Smooth muscle cell of the brain vasculature (primary cell): Measurements from ENCODE around the gene PALLD.

ENCODE experiments used
- DNase-seq: peaks from one replicate; pipeline ENCODE4 v3.0.0-alpha.2; 2012; ENCODE audit warnings: low read depth, low spot score

The PALLD gene

DNA sequence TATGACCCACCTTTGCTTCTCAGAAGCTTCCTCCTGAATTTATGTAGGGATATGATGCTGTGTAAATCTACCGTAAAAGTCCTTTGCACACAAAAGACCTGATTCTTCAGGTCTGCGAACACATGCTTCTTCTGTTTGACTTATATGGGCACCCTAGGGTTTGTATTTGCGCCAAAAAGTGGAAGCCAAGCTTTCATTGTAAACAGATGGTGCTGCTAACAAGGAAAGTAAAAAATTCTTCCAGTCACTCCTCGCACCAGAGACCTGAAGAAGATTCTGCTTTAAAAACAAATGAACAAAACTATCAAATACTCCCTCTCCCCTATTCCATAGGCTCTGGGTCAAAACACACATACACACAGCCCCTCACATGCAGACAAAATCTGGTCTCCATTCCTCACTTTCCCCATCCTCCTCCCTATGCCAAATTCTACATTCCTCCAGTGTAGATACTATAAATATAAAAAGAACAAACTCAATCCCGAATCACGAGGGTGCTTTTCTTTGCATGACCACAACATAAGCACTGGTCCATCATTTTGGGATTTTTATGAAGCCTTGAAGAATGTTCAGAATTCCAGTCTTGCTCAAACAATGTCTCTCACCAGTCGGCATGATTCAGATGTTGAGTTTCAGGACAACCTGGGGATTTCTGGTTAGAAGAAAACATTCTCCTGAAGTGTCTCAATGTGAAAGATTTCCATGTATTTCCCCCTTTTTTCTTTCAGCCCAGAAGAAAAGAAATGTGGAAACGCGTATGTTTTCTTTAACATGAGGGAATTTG, 125.1 kb downstream of the PALLD start:
- DNase-seq: no peak

DNA sequence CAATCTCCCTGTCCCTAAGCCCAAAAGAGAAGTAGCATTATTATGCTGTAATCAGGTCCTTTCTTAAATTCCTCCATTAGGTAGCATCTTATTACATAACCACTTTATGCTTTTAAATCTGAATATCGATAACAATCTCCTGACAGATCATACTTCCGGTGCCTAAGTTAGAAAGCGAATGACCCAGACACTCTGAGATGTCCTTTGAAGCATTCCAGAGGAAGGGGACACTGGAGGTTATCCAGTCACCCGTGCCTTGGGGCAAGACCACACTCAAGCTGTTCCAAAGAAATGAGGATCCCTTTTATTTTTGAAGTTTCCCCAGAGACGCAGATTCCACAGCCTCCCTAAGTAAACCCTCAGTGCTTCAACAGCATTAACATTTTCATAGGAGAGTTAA, 125.7 kb downstream of the PALLD start:
- no peak for DNase-seq

DNA sequence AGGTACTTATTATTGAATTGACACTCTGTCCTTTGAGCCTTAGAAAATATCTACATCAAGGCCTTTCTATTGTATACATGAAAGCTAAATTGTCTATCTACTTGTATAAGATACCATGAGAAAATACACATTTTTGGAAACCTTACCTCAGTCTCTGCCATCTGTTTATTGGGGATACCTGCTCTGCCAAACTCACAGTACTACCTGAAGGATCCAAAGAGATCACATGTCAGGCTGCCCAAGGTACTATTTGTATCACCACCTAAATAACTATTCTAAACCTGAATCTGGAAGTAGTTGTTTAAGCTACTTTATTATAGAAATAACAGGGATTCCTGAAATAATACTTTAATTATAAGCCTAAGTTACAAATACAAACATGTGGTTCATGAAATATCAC, 126.2 kb downstream of the PALLD start:
- DNase-seq: no peak

DNA sequence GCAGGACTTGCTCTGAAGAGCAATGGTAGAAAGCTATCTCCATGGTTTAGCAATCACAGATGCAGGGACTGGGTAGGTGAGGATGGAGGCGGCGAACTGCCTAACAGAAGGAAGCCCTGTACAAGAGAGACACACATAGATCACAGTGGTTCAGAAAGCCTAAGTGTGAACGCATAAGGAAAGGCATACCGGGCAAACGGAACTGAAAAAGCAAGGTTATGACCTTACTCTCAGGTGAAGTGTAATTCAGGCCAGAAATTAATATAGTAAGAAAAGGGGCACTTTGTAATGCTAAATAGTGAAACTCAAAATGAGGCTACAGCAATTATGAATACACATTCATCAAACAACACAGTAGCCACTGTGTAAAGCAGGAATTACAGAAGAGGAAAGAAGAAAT, 126.6 kb downstream of the PALLD start:
- no peak for DNase-seq

- no peak for DNase-seq
Measured at GRCh38 chr4:168628251-168628650, 131.4 kb downstream of the PALLD start.

DNA sequence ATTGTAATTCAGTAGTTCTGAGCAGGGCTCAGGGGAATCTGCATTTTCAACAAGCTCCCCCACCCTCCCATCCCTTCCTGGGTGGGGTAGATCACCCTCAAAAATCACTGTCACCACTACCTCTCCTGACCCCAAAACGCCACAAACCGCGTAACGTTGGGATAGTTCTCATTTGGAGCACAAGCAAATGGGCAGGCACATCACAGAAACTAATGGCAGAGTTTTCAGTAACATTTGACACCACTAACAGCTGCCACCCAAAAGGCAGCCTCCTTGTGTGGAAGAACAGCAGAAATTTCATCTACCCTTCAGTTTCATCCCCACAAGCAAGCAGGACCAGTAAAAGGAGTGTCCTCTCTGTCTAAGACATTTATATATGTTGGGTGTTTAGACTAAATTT, 132.7 kb downstream of the PALLD start:
- no peak for DNase-seq

- DNase-seq: no peak
Measured at GRCh38 chr4:168630445-168631187, 133.8 kb downstream of the PALLD start.

- DNase-seq: no peak
Measured at GRCh38 chr4:168631241-168632162, 134.7 kb downstream of the PALLD start.

GRCh38 chr4:168632301-168632725, 135.5 kb downstream of the PALLD start:
- no peak for DNase-seq

DNA sequence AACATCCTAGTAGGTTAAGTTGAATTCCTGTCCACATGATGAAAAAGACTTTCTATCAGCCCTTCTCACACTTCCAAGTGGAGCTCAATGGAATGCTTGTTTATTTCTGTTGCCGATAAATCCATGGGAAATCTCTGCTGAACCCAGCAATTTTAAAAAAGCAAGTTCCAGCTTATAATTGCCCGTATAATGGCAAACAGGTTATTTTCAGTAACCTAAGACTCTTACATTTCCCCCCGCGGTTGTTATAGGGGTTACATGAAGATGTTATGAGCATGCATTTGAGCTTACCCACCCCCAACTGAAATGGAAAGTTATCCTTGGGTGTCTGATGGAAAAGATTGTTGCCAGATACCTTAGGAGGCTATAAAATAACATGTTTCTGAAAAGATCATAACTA, 136.2 kb downstream of the PALLD start:
- DNase-seq: no peak

DNA sequence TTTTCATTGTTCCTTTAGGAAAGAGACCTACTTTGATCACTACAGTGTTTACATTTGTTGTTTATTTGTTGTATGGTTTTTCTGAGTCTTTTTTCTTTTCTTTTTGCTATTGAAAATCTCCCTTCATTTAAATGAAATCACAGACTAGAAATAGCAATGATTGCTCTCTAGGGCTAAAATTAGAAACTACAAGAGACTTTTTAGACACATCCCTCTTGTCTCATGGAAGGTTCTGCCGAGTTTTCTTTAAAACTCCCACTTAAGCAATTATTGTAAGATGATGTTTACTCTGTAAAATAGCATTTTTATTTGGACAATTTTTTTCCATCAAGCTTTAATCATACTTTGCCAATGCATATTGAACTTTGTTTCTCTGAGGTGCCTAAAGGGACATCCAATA, 136.6 kb downstream of the PALLD start:
- no peak for DNase-seq

GRCh38 chr4:168634276-168634802, 137.5 kb downstream of the PALLD start:
- DNase-seq: peak; percentile 88

DNA sequence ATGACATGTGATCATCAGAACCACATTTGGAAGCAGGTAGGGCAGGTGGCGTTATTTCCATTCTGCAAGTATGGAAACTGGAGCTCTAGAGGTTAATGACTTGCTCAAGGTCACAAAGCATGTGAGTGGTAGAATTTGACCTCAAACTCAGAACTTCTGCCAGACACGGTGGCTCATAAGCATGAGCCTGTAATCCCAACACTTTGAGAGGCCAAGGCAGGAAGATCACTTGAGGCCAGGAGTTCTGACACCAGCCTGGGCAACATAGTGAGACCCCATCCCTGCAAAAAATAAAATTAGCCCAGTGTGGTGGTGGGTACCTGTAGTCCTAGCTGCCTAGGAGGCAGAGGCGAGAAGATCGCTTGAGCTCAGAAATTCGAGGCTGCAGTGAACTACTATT, 139.2 kb downstream of the PALLD start:
- DNase-seq: no peak

DNA sequence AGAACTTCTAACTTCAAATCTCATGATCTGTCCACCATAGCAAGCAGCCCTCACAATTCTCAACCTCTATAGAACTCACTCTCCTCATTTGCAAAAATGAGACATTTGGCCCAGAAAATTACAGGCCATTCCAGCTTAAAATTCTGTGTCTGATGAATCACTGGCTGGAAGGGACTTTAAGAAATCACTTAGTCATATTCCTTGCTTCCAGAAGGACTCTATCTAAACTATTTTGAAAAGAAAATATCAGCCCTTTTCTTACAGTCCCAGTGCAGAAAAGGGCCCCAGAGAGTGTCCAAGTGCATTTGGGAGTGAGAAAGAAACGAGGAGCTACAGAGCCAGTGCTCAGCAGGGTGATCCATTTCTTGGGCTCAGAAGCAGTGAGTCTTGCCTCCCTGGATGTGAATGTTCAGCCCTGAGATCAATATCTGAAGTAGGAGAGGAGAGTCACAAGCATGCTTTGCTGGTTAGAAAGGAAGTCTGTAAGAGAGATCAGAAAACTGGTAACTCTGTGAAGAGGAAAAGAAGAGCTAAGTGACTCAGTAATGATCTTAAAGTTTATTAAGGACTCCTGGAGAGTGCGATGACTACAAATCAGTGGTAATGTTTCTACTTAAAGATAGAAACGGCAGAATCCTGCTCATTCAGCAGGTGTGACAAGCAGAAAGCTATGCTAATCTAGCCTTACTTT, 139.8 kb downstream of the PALLD start:
- no peak for DNase-seq

DNA sequence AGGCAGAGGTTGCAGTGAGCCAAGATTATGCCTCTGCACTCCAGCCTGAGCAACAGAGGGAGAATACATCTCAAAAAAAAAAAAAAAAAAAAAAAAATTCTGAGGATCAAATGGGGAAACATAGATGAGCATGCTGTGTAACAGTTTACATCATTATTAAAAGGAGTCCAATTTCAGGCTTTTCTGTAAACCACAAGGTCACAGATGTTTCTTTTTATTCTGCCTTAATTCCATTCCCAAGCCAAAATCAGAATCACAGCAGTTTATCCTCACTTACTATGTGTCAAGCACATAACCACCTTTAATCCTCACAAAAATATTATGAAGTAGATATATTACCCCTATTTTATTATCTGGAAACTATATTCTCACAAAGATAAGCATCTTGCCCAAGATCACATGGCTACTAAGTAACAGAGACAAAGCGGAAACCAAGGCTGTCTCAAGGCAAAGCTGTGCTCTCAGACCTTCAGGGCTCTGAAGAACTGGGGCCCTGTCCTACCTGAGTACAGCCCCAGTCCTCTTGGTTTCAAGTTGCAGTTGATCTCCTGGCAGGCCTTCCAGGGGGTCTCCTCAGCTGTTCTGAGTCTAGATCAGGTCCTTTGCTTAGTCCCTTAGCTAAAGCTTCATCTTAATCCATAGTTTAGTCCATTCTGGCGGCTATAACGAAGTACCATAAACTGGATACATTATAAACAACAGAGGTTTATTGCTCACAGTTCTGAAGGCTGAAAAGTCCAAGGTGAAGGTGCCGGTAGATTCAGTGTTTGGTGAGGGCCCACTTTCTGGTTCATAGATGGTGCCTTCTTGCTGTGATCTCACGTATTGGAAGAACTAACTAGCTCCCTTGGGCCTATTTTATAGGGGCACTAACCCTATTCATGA, 141.3 kb downstream of the PALLD start:
- no peak for DNase-seq

DNA sequence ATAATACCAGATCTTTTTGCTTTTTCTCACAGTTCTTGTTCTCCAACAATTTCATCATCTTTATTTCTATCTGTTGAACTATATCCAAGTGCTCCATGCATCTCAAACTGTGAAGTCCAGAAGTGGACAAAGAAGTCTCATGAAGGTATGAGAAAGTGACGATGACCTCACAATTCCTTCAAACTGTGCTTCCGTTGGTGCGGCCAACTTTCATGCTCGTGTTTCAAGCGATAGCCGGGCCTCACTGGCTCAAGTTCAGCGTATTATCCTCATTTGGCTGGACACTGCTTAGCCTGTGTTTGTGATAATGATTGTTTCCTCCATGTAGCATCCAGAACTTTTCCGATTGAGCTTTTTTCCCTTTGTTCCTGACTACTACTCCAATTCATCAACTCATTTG, 143.1 kb downstream of the PALLD start:
- DNase-seq: no peak

- no peak for DNase-seq
Measured at GRCh38 chr4:168641811-168642140, 144.9 kb downstream of the PALLD start.

GRCh38 chr4:168642591-168642990, 145.7 kb downstream of the PALLD start:
- no peak for DNase-seq

DNA sequence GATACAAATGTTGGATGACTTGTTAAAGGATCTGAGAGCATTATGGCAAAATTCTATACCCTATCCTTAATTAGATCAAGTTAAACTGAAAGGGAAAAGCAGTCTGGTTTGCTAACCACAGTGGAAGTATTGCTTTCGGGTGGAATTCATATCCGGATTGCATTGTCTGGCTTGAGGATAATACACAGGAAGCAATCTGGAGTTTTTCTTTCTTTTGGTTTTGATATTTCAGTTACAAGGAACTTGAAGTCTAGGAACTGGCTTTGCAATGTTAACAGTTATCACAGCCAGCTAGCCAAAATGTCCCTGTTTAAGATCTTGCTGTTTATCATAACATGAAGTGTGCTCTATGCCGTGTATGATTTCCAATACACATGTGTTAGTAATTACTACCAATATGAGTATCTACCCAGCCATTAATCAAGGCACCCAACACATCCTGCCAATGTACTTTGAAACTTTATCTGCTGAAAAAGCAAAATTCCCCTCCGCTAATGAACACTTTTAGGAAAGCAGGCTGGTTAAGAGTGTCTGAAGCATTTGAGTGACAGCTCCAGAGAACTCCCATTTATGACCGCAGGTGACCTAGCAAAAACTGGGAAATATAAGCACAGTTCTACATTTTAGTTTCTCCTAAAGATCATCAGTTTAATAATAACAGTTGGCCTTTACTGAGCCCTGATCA, 146.4 kb downstream of the PALLD start:
- DNase-seq: no peak

DNA sequence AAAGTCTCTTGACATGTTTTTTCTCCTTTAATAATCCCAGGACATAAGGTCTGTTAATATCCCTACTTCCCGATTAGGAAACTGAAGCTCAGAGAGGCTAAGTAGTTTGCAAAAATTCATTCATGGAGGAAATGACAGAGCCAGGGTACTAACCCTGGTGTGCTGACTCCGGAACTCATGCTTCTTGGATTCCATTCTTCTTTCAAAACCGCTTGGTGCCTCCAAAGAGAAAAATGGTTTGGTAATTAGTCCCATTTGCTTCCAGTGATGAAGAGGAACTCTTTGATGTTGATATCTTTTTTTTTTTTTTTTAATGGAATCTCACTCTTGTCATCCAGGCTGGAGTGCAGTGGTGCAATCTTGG, 146.9 kb downstream of the PALLD start:
- DNase-seq: no peak
